Panc1 (cell line): ENCODE results near the gene TMEM98. TPM values are rescaled to one million over a fixed set of nuclear protein-coding genes. Genes with fewer than 3 reads are reported as not detected.

ENCODE experiments used
- ATAC-seq: fragments of 200-7000 bp; cut with Tn5 transposase; 2 replicates; pipeline ENCODE4 v1.9.1; 2020; ENCODE audit warnings: mild to moderate bottlenecking, moderate library complexity
- BruUV-seq: library from RNA; stranded (reverse); fragments of 400-500 nt; replicated peaks from 2 replicates; lab custom pipeline; 2021; lab: Mats Ljungman, UMichigan
- CTCF ChIA-PET: fragments of 300-600 bp; sonication (Branson Sonifier 250); formaldehyde crosslinking; loops from one replicate; lab custom pipeline; 2022; ENCODE audit warnings: antibody characterized with exemption; lab: Charles Lee
- POLR2A ChIA-PET: fragments of 300-600 bp; sonication (Branson Sonifier 250); formaldehyde crosslinking; loops from one replicate; lab custom pipeline; 2022; ENCODE audit warnings: antibody characterized with exemption; lab: Charles Lee
- DNase-seq: peaks from one replicate; pipeline ENCODE4 v3.0.0-alpha.2; 2010; ENCODE audit warnings: low read depth, low spot score
- H3K27ac ChIP-seq: 2 replicates; pipeline ENCODE4 v1.5.1; 2011; ENCODE audit warnings: mild to moderate bottlenecking, low read length, inconsistent platforms
- H3K27me3 ChIP-seq: fragments of 200-500 bp; sonication (Bioruptor generic); 2 replicates; pipeline ENCODE4 v1.6.0; 2014; ENCODE audit warnings: low read length, inconsistent platforms; ENCODE audit not compliant: control insufficient read depth, insufficient read depth
- H3K36me3 ChIP-seq: fragments of 200-500 bp; sonication (Bioruptor generic); 2 replicates; pipeline ENCODE4 v1.5.1; 2014; ENCODE audit warnings: inconsistent platforms, mild to moderate bottlenecking, low read length, moderate library complexity; ENCODE audit not compliant: control insufficient read depth, insufficient read depth
- H3K4me1 ChIP-seq: 2 replicates; pipeline ENCODE4 v1.5.1; 2011; ENCODE audit warnings: inconsistent platforms, mild to moderate bottlenecking, low read length, moderate library complexity; ENCODE audit not compliant: control insufficient read depth, insufficient read depth
- H3K4me3 ChIP-seq, 2 experiments: 2 replicates each; pipeline ENCODE4 v1.5.1; 2011 to 2012; ENCODE audit warnings: low read depth in 2 of 2, low read length in 2 of 2, mild to moderate bottlenecking in 2 of 2, inconsistent platforms in 1 of 2, moderate library complexity in 1 of 2
- H3K9me3 ChIP-seq: fragments of 200-500 bp; sonication (Bioruptor generic); 2 replicates; pipeline ENCODE4 v1.5.1; 2014; ENCODE audit warnings: low read depth, mild to moderate bottlenecking, inconsistent platforms, low read length, moderate library complexity; ENCODE audit not compliant: control insufficient read depth, insufficient read depth
- POLR2AphosphoS5 ChIP-seq: IDR thresholded peaks from 2 replicates; pipeline ENCODE4 v1.6.1; 2012; ENCODE audit warnings: mild to moderate bottlenecking, low read depth, low read length, moderate library complexity
- SIN3A ChIP-seq: IDR thresholded peaks from 2 replicates; pipeline ENCODE4 v1.6.1; 2012; ENCODE audit warnings: low read depth, mild to moderate bottlenecking, low read length, moderate library complexity, borderline replicate concordance; ENCODE audit not compliant: insufficient read depth
- TCF7L2 ChIP-seq: IDR thresholded peaks from 2 replicates; pipeline ENCODE4 v1.6.1; 2011; ENCODE audit warnings: mild to moderate bottlenecking, low read depth, low read length, inconsistent platforms
- in situ Hi-C: cut with HindIII; loops from 2 replicates; pipeline ENCODE4 v1.10.0; 2016; ENCODE audit warnings: low sequenced_read_pairs, low pct_unique_long_range_greater_than_20kb
- intact Hi-C: fragments of 100-400 bp; cut with micrococcal nuclease; formaldehyde crosslinking; loops from one replicate; pipeline ENCODE4 v1.10.0; 2022; ENCODE audit not compliant: unreplicated experiment
- total RNA-seq: library from RNA; stranded (reverse); gene quantifications from one replicate; pipeline ENCODE4 v1.2.1, GENCODE V29; 2021; ENCODE audit not compliant: unreplicated experiment
- TF ChIP-seq, protein P1 (sequence below): fragments of 450-650 bp; IDR thresholded peaks from 2 replicates; pipeline ENCODE4 v1.5.1; 2017; ENCODE audit warnings: mild to moderate bottlenecking
- TF ChIP-seq, protein P2 (sequence below), 2 experiments: IDR thresholded peaks; 2 replicates each; pipeline ENCODE4 v1.6.1; 2011 to 2012; ENCODE audit warnings: low read depth in 2 of 2, control low read depth in 1 of 2, low read length in 1 of 2, mild to moderate bottlenecking in 1 of 2, moderate library complexity in 1 of 2; ENCODE audit not compliant: insufficient read depth in 1 of 2

The TMEM98 gene
- total RNA-seq, 1 experiment from 2014 or later, result 2.2 TPM

DNA sequence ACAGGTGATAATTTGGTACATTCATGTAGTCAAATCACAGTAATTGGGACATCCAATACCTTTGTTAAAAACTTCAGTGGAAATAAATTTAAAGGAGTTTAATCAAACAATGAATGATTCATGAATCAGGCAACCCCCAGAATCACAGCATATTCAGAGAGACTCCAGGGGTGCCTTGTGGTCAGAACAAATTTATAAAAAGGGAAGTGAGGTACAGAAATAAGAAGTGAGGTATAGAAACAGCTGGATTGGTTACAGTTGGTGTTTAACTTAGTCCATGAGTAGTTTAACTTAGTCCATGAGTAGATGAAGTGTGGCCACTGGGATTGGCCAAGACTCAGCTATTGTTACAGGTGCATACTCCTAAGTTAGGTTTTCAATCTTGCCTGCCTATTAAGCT lies 25.1 kb downstream of the TMEM98 start:
- ChIA-PET CTCF (interaction anchor here (1.3 kb wide), 1 partner anchor 11 kb away, joined by 3 read pairs; no protein-coding TSS in a partner anchor), POLR2A (no interaction called here)
- Histone ChIP-seq H3K4me1 (no peaks in the 10 kb centered on the region), H3K27ac (no peak overlapping the region), H3K9me3 (no peaks in the 10 kb centered on the region), H3K4me3 (no peak overlapping the region), H3K27me3 (peaks cover 17% of the 10 kb centered on the region), H3K36me3 (no peaks in the 10 kb centered on the region)
- intact Hi-C loops (no loop called here), in situ Hi-C loops (no loop called here)
- BruUV-seq, result no TSS peak
- DNase-seq, result no peak
- TF ChIP-seq SIN3A, result no peak
- TF ChIP-seq TCF7L2, result no peak
- no peak for TF ChIP-seq POLR2AphosphoS5
- TF ChIP-seq, protein P1, sequence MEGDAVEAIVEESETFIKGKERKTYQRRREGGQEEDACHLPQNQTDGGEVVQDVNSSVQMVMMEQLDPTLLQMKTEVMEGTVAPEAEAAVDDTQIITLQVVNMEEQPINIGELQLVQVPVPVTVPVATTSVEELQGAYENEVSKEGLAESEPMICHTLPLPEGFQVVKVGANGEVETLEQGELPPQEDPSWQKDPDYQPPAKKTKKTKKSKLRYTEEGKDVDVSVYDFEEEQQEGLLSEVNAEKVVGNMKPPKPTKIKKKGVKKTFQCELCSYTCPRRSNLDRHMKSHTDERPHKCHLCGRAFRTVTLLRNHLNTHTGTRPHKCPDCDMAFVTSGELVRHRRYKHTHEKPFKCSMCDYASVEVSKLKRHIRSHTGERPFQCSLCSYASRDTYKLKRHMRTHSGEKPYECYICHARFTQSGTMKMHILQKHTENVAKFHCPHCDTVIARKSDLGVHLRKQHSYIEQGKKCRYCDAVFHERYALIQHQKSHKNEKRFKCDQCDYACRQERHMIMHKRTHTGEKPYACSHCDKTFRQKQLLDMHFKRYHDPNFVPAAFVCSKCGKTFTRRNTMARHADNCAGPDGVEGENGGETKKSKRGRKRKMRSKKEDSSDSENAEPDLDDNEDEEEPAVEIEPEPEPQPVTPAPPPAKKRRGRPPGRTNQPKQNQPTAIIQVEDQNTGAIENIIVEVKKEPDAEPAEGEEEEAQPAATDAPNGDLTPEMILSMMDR, result no peak
- TF ChIP-seq, protein P2, sequence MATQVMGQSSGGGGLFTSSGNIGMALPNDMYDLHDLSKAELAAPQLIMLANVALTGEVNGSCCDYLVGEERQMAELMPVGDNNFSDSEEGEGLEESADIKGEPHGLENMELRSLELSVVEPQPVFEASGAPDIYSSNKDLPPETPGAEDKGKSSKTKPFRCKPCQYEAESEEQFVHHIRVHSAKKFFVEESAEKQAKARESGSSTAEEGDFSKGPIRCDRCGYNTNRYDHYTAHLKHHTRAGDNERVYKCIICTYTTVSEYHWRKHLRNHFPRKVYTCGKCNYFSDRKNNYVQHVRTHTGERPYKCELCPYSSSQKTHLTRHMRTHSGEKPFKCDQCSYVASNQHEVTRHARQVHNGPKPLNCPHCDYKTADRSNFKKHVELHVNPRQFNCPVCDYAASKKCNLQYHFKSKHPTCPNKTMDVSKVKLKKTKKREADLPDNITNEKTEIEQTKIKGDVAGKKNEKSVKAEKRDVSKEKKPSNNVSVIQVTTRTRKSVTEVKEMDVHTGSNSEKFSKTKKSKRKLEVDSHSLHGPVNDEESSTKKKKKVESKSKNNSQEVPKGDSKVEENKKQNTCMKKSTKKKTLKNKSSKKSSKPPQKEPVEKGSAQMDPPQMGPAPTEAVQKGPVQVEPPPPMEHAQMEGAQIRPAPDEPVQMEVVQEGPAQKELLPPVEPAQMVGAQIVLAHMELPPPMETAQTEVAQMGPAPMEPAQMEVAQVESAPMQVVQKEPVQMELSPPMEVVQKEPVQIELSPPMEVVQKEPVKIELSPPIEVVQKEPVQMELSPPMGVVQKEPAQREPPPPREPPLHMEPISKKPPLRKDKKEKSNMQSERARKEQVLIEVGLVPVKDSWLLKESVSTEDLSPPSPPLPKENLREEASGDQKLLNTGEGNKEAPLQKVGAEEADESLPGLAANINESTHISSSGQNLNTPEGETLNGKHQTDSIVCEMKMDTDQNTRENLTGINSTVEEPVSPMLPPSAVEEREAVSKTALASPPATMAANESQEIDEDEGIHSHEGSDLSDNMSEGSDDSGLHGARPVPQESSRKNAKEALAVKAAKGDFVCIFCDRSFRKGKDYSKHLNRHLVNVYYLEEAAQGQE (IDR thresholded peaks at IDR 0.05; ENCODE audit: insufficient read depth in 1 of 2, low read depth in 2 of 2, low read length in 1 of 2), result no peak
- no peak for ATAC-seq

DNA sequence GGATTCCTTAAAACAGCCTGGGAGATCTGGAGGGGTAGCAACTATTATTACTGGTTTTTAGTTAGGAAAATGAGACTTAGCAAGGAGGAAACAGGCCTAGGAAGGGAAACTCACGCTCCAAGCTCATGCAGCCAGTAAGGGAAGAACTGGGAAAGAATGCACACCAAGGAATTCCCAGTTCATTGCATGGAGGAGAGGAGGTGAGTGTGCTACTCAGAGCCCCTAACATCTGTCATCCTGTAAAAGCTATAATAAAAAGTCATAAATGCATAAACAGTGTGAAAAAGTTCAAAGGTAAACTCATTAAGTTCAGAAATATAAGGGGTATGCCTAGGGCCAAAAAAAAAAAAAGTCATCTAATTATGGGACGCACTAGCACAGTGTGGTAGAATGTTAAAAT lies 25.9 kb downstream of the TMEM98 start:
- peaks cover 12% of the 10 kb centered on the region for H3K27me3 ChIP-seq
- H3K4me3 ChIP-seq, result no peak overlapping the region
- no peaks in the 10 kb centered on the region for H3K4me1 ChIP-seq
- BruUV-seq, result no TSS peak
- ATAC-seq (no peak), DNase-seq (no peak)
- no peak overlapping the region for H3K27ac ChIP-seq
- intact Hi-C loops (no loop called here), in situ Hi-C loops (no loop called here)
- H3K9me3 ChIP-seq, result no peaks in the 10 kb centered on the region
- ChIA-PET CTCF (interaction anchor here (1.3 kb wide), 1 partner anchor 12 kb away, joined by 3 read pairs; no protein-coding TSS in a partner anchor), POLR2A (no interaction called here)
- TF ChIP-seq, protein P1, result no peak
- TF ChIP-seq, protein P2 (IDR thresholded peaks at IDR 0.05; ENCODE audit: insufficient read depth in 1 of 2, low read depth in 2 of 2, low read length in 1 of 2), result no peak
- no peaks in the 10 kb centered on the region for H3K36me3 ChIP-seq
